NCI-H2196 treated with DMSO at 0.1 percent for 48 hours (cell line): ENCODE measurements around the gene TMEM17.

Experiments used
- DNase-seq: peaks from one replicate; lab custom pipeline; 2025; ENCODE audit not compliant: unreplicated experiment; lab: John Stamatoyannopoulos, UW

TMEM17 gene

GRCh38 chr2:62512384-62512783 lies 6.4 kb upstream of the TMEM17 start:
- no peak for DNase-seq

DNA sequence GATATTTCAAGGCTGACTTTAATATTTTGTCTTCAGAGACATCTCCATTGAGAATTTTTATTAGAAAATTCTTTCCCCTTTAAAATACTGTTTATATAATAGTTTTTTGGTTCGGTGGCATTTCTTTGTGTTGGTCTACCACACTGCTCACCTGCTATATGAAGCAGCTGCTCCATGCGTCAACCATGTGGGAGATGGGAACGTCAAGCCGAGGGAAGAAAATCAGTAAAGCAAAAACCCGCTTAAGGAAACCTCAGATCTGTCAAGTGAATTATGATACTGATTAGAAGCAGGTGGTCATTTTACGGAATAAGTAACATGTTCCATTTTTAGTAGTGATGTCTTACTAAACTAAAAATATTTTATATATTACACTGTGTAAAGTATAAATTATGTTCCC lies 5.6 kb upstream of the TMEM17 start:
- DNase-seq = no peak

DNA sequence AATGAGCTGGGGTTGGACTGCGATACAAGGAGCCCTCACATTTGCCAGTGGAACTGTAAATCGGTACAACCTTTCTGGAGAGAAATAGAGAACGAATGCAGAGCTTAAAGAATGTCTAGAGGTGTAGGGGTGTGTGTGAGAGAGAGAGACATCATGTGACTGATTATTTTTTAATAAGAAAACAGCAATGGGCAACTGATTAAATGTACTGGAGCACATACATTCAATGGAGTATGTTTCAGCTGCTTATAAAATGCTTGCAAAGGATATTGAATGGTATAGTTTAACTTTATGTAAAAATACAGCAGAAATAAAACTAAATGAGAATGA lies 391 bp upstream of the TMEM17 start:
- DNase-seq = peak; percentile 44

GRCh38 chr2:62505109-62505749 lies 766 bp downstream of the TMEM17 start:
- DNase-seq = no peak

DNA sequence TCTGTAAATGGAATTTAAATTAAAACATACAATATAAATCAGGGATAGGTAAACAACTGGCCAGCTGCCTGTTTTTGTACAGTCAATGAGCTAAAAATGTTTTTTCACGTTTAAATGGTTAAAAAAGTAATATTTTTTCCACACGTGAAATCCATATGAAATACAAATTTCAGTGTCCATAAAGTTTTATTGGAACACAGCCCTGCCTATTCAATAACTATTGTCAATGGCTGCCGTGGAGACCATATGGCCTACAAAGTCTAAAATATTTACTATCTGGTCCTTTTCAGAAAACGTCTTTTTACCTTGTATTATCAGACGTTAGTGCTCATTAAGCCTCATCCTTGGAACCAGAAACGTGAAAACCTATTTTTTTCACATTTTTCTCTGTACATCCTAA lies 1.3 kb downstream of the TMEM17 start:
- no peak for DNase-seq

- no peak for DNase-seq
Observed at GRCh38 chr2:62501794-62502500, 4.0 kb downstream of the TMEM17 start.

- DNase-seq = no peak
Observed at GRCh38 chr2:62501069-62501468, 4.9 kb downstream of the TMEM17 start.

DNA sequence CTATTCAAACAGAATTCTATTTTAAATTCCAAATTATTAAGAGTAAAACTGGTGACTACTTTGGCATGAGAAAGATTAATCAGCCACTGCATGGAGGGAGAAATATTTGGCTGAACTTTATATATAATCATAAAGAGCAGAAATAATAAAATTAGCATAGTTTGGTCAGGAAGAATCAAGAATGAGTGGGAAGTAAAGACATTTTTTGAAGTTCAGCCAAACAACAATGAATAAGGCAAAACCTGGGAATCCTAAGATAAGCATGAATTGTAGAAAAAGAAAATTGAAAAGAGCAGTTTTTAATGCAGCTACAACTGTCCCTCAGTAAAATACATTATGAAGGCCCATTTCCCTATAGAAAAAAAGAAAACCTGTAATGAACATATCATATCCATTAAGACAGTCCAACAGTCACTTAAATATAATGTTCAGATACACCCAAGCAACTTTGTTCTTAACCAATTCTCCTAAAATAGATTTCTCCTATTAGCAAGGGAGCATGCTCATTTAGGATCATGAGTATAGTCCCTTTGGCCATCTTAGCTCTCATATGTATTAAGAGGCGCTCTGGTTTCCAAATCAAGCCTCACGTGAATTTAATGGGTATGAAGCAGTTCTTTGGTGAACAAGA lies 6.5 kb downstream of the TMEM17 start:
- no peak for DNase-seq

DNA sequence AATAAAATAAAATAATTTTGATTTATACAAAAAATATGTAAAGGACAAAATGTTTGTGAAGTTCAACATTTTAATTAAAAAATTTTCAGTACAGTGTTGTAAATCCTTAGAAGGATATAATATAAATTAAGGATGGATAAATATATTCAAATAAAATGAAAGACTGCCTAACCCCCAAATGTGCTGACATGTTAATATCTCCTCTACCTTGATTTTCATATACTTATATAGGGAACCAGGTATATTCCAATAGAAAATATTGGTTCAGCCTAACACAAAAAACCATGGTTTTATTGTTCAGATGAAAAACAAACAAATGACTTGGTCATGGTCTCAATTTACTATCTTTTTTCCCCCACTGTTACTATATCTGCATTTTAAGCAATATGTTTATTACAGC lies 7.3 kb downstream of the TMEM17 start:
- DNase-seq = no peak

DNA sequence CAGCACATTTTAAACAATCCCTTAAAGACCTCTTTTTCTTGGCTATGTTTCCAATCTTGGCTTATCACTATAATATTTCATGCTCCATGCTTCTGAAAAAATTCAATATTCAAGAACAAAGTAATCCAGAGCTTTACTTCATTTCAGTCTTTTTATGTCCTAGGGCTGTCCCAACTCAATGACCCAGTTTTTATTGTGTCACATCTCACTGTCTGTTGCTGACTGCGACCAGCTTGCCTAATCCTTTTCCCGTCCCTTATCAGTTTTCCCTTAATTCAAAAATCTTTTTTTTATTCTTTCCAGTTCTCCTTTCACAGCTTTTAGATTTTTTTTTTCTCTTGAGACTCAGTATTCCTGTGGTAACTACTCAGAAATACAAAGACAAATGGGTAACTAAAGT lies 10.2 kb downstream of the TMEM17 start:
- DNase-seq = no peak

DNA sequence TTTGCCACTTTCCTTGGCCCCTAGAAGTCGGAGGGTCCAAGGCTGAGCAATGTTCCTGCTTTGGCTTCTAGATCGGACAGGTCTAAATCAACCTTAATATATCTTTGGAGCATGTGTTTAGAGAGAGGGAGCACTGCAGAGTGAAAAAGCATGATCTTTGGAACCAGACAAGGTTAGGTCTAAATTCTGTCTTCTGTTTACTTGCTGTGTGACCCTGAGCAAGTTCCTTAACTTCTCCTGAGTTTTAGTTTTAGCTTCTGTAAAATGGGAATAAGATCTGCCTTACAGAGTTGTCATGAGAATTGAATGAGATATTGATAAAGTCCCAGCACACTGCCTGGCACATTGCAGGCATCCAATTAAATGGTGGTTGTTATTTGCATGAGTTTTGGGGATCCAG lies 13.9 kb downstream of the TMEM17 start:
- DNase-seq = no peak

DNA sequence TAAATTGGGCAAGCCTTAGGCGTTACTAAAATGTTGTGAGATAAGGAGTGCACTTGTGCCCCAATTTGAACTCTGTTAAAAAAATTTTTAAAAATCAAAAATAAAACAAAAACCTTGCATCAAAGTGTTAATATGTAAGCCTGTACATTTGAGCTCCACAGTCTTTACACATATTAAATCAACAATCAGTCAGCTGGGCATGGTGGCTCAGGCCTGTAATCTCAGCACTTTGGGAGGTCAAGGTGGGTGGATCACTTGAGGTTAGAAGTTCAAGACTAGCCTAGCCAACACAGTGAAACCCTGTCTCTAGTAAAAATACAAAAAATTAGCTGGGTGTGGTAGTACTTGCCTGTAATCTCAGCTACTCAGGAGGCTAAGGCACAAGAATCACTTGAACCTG lies 16.3 kb downstream of the TMEM17 start:
- no peak for DNase-seq

- DNase-seq = no peak
Observed at GRCh38 chr2:62489162-62489561, 16.8 kb downstream of the TMEM17 start.

DNA sequence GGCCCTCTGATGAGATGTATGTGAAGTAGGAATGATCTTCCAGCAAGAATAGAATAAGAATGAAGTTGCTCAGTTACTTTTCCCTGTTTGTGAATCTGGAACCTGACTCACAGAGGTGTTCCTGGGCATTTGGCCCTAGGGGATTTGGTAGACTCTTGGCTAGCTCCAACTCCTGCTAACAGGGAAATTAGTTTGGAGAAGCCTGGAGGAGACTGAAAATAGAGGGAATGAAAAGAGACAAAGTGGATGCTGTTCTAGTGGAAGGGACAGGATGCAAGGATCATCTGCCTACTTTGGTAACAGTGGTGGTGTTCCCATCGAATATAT lies 19.6 kb downstream of the TMEM17 start:
- DNase-seq = no peak

- no peak for DNase-seq
Observed at GRCh38 chr2:62485761-62486438, 20.1 kb downstream of the TMEM17 start.

GRCh38 chr2:62482558-62483352 lies 23.2 kb downstream of the TMEM17 start:
- no peak for DNase-seq

DNA sequence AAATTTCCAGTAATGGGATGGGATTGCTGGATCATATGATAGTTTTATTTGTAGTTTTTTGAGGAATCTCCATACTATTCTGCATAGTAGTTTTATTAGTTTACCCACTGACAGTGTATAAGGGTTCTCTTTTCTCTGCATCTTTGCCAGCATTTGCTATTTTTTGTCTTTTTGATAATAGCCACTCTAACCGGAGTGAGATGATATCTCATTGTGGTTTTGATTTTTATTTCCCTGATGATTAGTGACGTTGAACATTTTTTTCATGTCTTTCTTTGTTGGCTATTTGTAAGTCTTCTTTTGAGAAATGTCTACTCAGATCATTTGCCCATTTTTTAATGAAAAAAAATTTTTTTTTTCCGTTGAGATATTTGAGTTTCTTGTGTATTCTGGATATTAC lies 26.1 kb downstream of the TMEM17 start:
- no peak for DNase-seq

DNA sequence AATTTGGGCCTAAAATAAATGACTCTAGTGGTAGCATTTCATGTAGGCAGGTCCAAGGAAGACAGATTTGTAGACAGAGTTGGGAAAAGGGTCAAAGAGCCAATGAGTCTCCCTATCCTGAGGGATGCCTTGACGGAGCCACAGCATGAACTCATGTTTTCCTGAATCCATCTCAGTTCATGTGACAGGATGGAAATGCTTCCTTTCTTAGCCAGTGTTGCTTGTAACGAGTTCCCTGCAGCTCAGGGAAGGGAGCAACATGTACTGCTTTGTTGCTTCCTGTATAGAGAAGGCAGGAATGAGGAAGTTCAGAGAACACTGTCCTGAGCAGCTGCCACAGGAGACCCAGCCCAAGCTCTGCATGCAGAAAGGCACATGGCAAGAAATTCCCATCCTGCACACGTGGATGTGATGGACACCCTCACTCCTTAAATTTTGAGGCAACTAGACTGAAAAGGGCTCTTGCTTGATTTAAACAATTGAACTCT lies 27.9 kb downstream of the TMEM17 start:
- no peak for DNase-seq

DNA sequence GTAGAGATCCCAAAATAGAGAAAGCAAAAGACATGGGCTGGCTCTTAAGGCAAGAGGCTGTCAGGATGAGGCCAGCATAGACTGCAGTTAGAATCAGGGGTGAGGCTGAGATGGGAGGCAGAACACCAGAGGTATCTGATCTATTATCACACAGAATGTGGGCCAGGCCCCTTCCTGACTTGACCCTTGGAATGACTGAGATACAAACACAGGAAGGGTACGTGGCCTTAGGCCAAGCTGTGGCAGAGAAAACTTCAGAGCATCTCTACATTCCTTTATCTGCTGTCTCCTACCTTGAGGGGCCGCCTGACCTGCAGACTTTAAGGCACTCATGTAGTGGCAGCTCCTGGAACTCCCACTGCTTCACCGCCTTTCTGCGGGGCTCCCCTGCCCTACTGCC lies 28.4 kb downstream of the TMEM17 start:
- DNase-seq = no peak

DNA sequence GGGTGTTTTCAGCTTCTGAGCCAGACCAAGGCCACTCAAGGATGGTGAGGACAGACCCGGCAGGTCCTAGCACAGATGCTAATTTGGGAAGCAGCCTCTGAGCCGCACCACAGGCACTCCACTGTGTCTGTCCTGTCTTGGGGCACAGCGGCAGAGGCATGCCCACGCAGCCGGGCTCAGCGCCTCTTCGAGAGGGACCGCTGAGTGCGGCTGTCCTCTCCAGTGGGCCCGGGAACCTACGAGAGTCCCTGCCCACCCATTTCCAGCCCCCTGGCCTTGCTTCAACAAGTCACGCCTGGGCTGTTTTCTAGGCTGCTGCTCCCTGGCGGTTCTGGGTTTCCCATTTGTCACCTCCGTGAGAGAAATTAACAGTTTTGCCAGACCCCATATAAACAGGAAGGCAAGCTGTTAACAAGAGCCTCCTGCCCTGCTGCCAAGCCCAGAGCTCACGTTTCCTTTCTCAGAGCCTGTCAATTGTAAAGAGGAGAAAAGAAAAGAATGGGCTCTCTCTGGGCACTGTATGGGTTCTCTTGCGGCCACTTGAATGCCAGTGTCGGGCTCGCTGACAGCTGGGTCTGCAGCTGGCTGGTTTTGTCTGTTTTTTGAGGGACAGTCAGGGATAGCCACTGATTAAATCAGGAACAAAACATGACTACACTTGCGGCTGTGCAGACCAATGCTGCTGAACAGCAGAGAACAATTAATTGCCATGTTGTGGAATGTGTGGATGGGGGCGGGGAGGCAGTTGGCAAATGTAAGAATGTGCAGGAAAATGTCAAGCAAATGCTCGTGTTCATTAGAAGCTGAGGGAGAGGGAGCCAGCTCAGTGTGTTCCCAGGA lies 30.6 kb downstream of the TMEM17 start:
- no peak for DNase-seq
